Upper lobe of left lung (tissue), 6 donors: Measurements from ENCODE around the gene SLC16A11. TPM values are rescaled to one million over a fixed set of nuclear protein-coding genes. Genes with fewer than 3 reads are reported as not detected.
A peak's percentile ranks its signal among the peaks of the same experiment; 100 is the strongest.
"Not testable (repeated sequence)": the region's sequence is repeated elsewhere in the genome, so short reads cannot be mapped to it uniquely, and the experiment has no call there.

Source experiments
- ATAC-seq, 2 donors: fragments of 200-7000 bp; cut with Tn5 transposase; one replicate each; pipeline ENCODE4 v1.9.1; 2022; ENCODE audit warnings: mild to moderate bottlenecking in 2 of 2, moderate library complexity in 2 of 2; ENCODE audit not compliant: low FRiP score in 2 of 2
- DNase-seq, 2 donors: peaks; one replicate each; pipeline ENCODE4 v3.0.0-alpha.2; 2019 to 2020
- H3K27ac ChIP-seq, 4 donors: fragments of 200-600 bp; sonication (generic); one replicate each; pipeline ENCODE4 v1.5.1; 2016 to 2019
- H3K27me3 ChIP-seq, 4 donors: fragments of 200-600 bp; sonication (generic); one replicate each; pipeline ENCODE4 v1.5.1; 2017 to 2019
- H3K36me3 ChIP-seq, 4 donors: fragments of 200-600 bp; sonication (generic); one replicate each; pipeline ENCODE4 v1.5.1; 2016 to 2019
- H3K4me1 ChIP-seq, 4 donors: fragments of 200-600 bp; sonication (generic); one replicate each; pipeline ENCODE4 v1.5.1; 2018 to 2019
- H3K4me3 ChIP-seq, 4 donors: fragments of 200-600 bp; sonication (generic); one replicate each; pipeline ENCODE4 v1.5.1; 2017 to 2019; ENCODE audit warnings: mild to moderate bottlenecking in 2 of 4, moderate library complexity in 1 of 4
- H3K9me3 ChIP-seq, 4 donors: fragments of 200-600 bp; sonication (generic); one replicate each; pipeline ENCODE4 v1.5.1; 2018 to 2019
- CTCF ChIP-seq, 6 experiments: fragments of 450-650 bp in 4 of 6; fragments of 200-600 bp in 2 of 6; sonication (generic) in 2 of 6; IDR thresholded peaks; one replicate each; pipeline ENCODE4 v1.5.1; 2016 to 2019; ENCODE audit warnings: antibody characterized with exemption in 6 of 6
- EP300 ChIP-seq, 4 donors: sonication (generic); formaldehyde crosslinking; IDR thresholded peaks; one replicate each; pipeline ENCODE4 v1.5.1; 2017; ENCODE audit warnings: antibody characterized with exemption in 4 of 4, control low read depth in 2 of 4
- POLR2A ChIP-seq, 4 donors: fragments of 450-650 bp; IDR thresholded peaks; one replicate each; pipeline ENCODE4 v1.5.1; 2016 to 2017; ENCODE audit warnings: antibody characterized with exemption in 4 of 4, mild to moderate bottlenecking in 2 of 4
- POLR2AphosphoS5 ChIP-seq, 2 donors: sonication (generic); formaldehyde crosslinking; IDR thresholded peaks; one replicate each; pipeline ENCODE4 v1.5.1; 2017; ENCODE audit warnings: antibody characterized with exemption in 2 of 2
- WGBS, 2 donors: methylation state at CpG; one replicate each; pipeline ENCODE4 v1.1.5; 2017 to 2018; 5-methylcytosine and 5-hydroxymethylcytosine counted together
- small RNA-seq, 4 donors: library from RNA; depleted of rRNA; stranded (forward); fragments of <200 nt; gene quantifications; one replicate each; pipeline ENCODE3, GENCODE V24; 2016
- total RNA-seq, 6 donors: library from RNA; depleted of rRNA in 4 of 6; stranded (reverse); fragments of >200 nt in 4 of 6; gene quantifications; one replicate each; pipeline versions ENCODE4 v1.1.0 to v1.2.1, GENCODE V29; 2016 to 2021
- donor health status: DM: no; HTN: no; CAD: no; lungs with moderate emphysema.
- donor health status: DM: no; HTN: yes; CAD: no; lungs with severe emphysema.

Gene SLC16A11
- total RNA-seq, 6 donors from 2014 or later = 2.7 to 35.0 (median 6.1) TPM

GRCh38 chr17:6997171-6997570, 46.7 kb downstream of the SLC16A11 start:
- no peak for DNase-seq
- TF ChIP-seq EP300 (IDR thresholded peaks at IDR 0.05) (no peak), POLR2AphosphoS5 (IDR thresholded peaks at IDR 0.05) (no peak)
- H3K27me3 ChIP-seq = no peaks in the 10 kb centered on the region
- no peak overlapping the region for H3K27ac ChIP-seq
- ATAC-seq = no peak
- H3K36me3 ChIP-seq = peaks cover 4 to 52% (median 36%) of the 10 kb centered on the region in 4 donors
- H3K4me1 ChIP-seq = peaks cover 6 to 17% (median 11%) of the 10 kb centered on the region in 4 donors
- H3K9me3 ChIP-seq = no peaks in the 10 kb centered on the region
- no peak overlapping the region for H3K4me3 ChIP-seq
- 81 to 92% methylated on average over 8 of the region's 8 CpGs for WGBS, 2 donors

GRCh38 chr17:6996256-6997011, 47.5 kb downstream of the SLC16A11 start:
- Histone ChIP-seq H3K4me3 (peak overlapping the region in 3 of 4 donors; percentile 25 to 40 (median 38)), H3K27me3 (no peaks in the 10 kb centered on the region), H3K36me3 (peaks cover 0 to 44% (median 29%) of the 10 kb centered on the region in 4 donors), H3K4me1 (peaks cover 6 to 17% (median 11%) of the 10 kb centered on the region in 4 donors), H3K27ac (no peak overlapping the region), H3K9me3 (no peaks in the 10 kb centered on the region)
- TF ChIP-seq POLR2AphosphoS5 (IDR thresholded peaks at IDR 0.05) = no peak
- no peak for TF ChIP-seq POLR2A (IDR thresholded peaks at IDR 0.05)
- ATAC-seq (no peak), DNase-seq (peak in 1 of 2 donors; percentile 74)
- 75 to 83% methylated on average over 39 to 58 of the region's 58 CpGs for WGBS, 2 donors

GRCh38 chr17:6995500-6996255, 48.2 kb downstream of the SLC16A11 start, which contains the start of gene ALOX12:
Gene ALOX12 (plus strand): TSS chr17:6996049. CDS start chr17:6996118, 69 bp downstream.
- DNase-seq (peak; percentile 53 to 85), ATAC-seq (peak; percentile 56 to 60)
- 34 to 50% methylated on average over 31 to 35 of the region's 64 CpGs for WGBS, 2 donors

GRCh38 chr17:6994666-6995256, 49.1 kb downstream of the SLC16A11 start:
- ATAC-seq (no peak), DNase-seq (no peak)
- Histone ChIP-seq H3K4me3 (no peak overlapping the region), H3K36me3 (peaks cover 0 to 28% (median 18%) of the 10 kb centered on the region in 4 donors), H3K9me3 (no peaks in the 10 kb centered on the region), H3K27me3 (no peaks in the 10 kb centered on the region), H3K27ac (no peak overlapping the region), H3K4me1 (peaks cover 6 to 17% (median 11%) of the 10 kb centered on the region in 4 donors)
- TF ChIP-seq EP300 (IDR thresholded peaks at IDR 0.05) (no peak), POLR2AphosphoS5 (IDR thresholded peaks at IDR 0.05) (no peak), POLR2A (IDR thresholded peaks at IDR 0.05) (no peak)
- WGBS, 2 donors = 83 to 91% methylated on average over 9 of the region's 9 CpGs

More at GRCh38 chr17:6995500-6996255, 48.2 kb downstream of the SLC16A11 start, which contains the start of gene ALOX12:
- Histone ChIP-seq H3K4me3 (peak within 1 kb of the TSS in 3 of 4 donors; percentile 25 to 40 (median 38)), H3K4me1 (peaks cover 6 to 17% (median 11%) of the 10 kb centered on the region in 4 donors), H3K27ac (no peak within 1 kb of the TSS), H3K27me3 (no peaks in the 10 kb centered on the region), H3K9me3 (no peaks in the 10 kb centered on the region), H3K36me3 (peaks cover 0 to 37% (median 25%) of the 10 kb centered on the region in 4 donors)
- TF ChIP-seq POLR2A (IDR thresholded peaks at IDR 0.05) = no peak
- no peak for TF ChIP-seq POLR2AphosphoS5 (IDR thresholded peaks at IDR 0.05)
- no peak for TF ChIP-seq CTCF (IDR thresholded peaks at IDR 0.05)
- TF ChIP-seq EP300 (IDR thresholded peaks at IDR 0.05) = no peak

GRCh38 chr17:6994118-6994598, 49.7 kb downstream of the SLC16A11 start:
- ATAC-seq (no peak), DNase-seq (no peak)
- H3K9me3 ChIP-seq = no peaks in the 10 kb centered on the region
- WGBS, 2 donors = 82 to 83% methylated on average over 10 of the region's 10 CpGs
- no peak overlapping the region for H3K4me3 ChIP-seq
- H3K27me3 ChIP-seq = no peaks in the 10 kb centered on the region
- H3K4me1 ChIP-seq = peaks cover 6 to 17% (median 11%) of the 10 kb centered on the region in 4 donors
- H3K27ac ChIP-seq = no peak overlapping the region
- no peak for TF ChIP-seq POLR2AphosphoS5 (IDR thresholded peaks at IDR 0.05)
- TF ChIP-seq POLR2A (IDR thresholded peaks at IDR 0.05) = no peak
- no peak for TF ChIP-seq EP300 (IDR thresholded peaks at IDR 0.05)
- no peak for TF ChIP-seq CTCF (IDR thresholded peaks at IDR 0.05)
- H3K36me3 ChIP-seq = peaks cover 0 to 22% (median 14%) of the 10 kb centered on the region in 4 donors

GRCh38 chr17:6993613-6994056, 50.3 kb downstream of the SLC16A11 start:
- not testable (repeated sequence) for H3K9me3 ChIP-seq, H3K4me3 ChIP-seq, H3K27ac ChIP-seq, H3K27me3 ChIP-seq, ATAC-seq, DNase-seq
- peaks cover 0 to 16% (median 10%) of the 10 kb centered on the region in 4 donors for H3K36me3 ChIP-seq
- WGBS, 2 donors = 74 to 76% methylated on average over 5 of the region's 5 CpGs
- peaks cover 6 to 17% (median 11%) of the 10 kb centered on the region in 4 donors for H3K4me1 ChIP-seq

Small RNAs within 50 kb of the gene (small RNA-seq; reads per million reads assigned to genes)
- 0 reads per million in 4 donors for gene AC120057.1

Other genes with a start within 250 kb of the SLC16A11 start
- 10 to 100 TPM in 1 of 6 donors, 1 to 10 TPM in 4, under 1 TPM in 1; 0.54 to 25.6 (median 4.6) TPM for gene TEKT1, start 212.4 kb downstream of the SLC16A11 start, total RNA-seq
- 1 to 10 TPM in 2 of 6 donors, under 1 TPM in 4; 0.26 to 3.1 (median 0.46) TPM for gene ALOX12, start 48.0 kb downstream of the SLC16A11 start, total RNA-seq
- 100 to 1,000 TPM in 5 of 6 donors, 10 to 100 TPM in 1; 85.9 to 304 (median 175) TPM for gene RNASEK, start 31.5 kb downstream of the SLC16A11 start, total RNA-seq
- gene BCL6B, start 21.0 kb downstream of the SLC16A11 start, total RNA-seq = 10 to 100 TPM in 3 of 6 donors, 1 to 10 TPM in 3; 2.1 to 83.1 (median 9.4) TPM
- gene SLC16A13, start 8.1 kb downstream of the SLC16A11 start, total RNA-seq = 10 to 100 TPM in 4 of 6 donors, 1 to 10 TPM in 2; 2.3 to 26.2 (median 10.7) TPM
- 10 to 100 TPM in 2 of 6 donors, 1 to 10 TPM in 2, under 1 TPM in 2; 0.76 to 16.8 (median 5.1) TPM for gene CLEC10A, start 36.2 kb upstream of the SLC16A11 start, total RNA-seq
- 1 to 10 TPM in 5 of 6 donors, under 1 TPM in 1; 0.98 to 3.9 (median 1.8) TPM for gene ASGR2, start 70.7 kb upstream of the SLC16A11 start, total RNA-seq
- 10 to 100 TPM in 1 of 6 donors, 1 to 10 TPM in 4, not detected in 1; 1.1 to 11.5 (median 6.8) TPM for gene ASGR1, start 135.3 kb upstream of the SLC16A11 start, total RNA-seq
- 10 to 100 TPM; 10.5 to 32.5 (median 19.4) TPM for gene DLG4, start 175.7 kb upstream of the SLC16A11 start, total RNA-seq
- gene ACADVL, start 175.8 kb upstream of the SLC16A11 start, total RNA-seq = 1,000 to 10,000 TPM in 2 of 6 donors, 100 to 1,000 TPM in 4; 377 to 1,449 (median 553) TPM
- gene DVL2, start 190.4 kb upstream of the SLC16A11 start, total RNA-seq = 10 to 100 TPM; 40.4 to 70.2 (median 42.4) TPM
- 10 to 100 TPM; 25.4 to 54.5 (median 31.2) TPM for gene PHF23, start 195.4 kb upstream of the SLC16A11 start, total RNA-seq
- gene GABARAP, start 198.4 kb upstream of the SLC16A11 start, total RNA-seq = 100 to 1,000 TPM; 381 to 631 (median 601) TPM
- gene CTDNEP1, start 207.6 kb upstream of the SLC16A11 start, total RNA-seq = 100 to 1,000 TPM in 2 of 6 donors, 10 to 100 TPM in 4; 62.9 to 139 (median 75.0) TPM
- gene ELP5, start 208.1 kb upstream of the SLC16A11 start, total RNA-seq = 10 to 100 TPM in 5 of 6 donors, 1 to 10 TPM in 1; 5.2 to 36.3 (median 21.0) TPM
- gene CLDN7, start 218.4 kb upstream of the SLC16A11 start, total RNA-seq = 100 to 1,000 TPM in 5 of 6 donors, 10 to 100 TPM in 1; 57.6 to 201 (median 137) TPM
- gene SLC2A4, start 237.6 kb upstream of the SLC16A11 start, total RNA-seq = 1 to 10 TPM; 1.0 to 5.2 (median 1.2) TPM